IMR-90 (cell line): ENCODE results near the gene NUB1. TPM values are rescaled to one million over a fixed set of nuclear protein-coding genes. Genes with fewer than 3 reads are reported as not detected.

ENCODE experiments used
- ATAC-seq: fragments of 200-7000 bp; cut with Tn5 transposase; 2 replicates; pipeline ENCODE4 v1.9.1; 2020; ENCODE audit warnings: low read depth, mild to moderate bottlenecking, moderate library complexity
- BruUV-seq: library from RNA; stranded (reverse); fragments of 400-500 nt; replicated peaks from 2 replicates; lab custom pipeline; 2021; lab: Mats Ljungman, UMichigan
- CTCF ChIA-PET: fragments of 300-600 bp; formaldehyde crosslinking; extraction: SDS; loops from one replicate; lab custom pipeline; 2021; ENCODE audit warnings: antibody characterized with exemption; lab: Yijun Ruan, JAX
- POLR2A ChIA-PET: fragments of 300-600 bp; sonication (Branson Sonifier 250); formaldehyde crosslinking; loops from one replicate; lab custom pipeline; 2022; ENCODE audit warnings: antibody characterized with exemption; ENCODE audit not compliant: unreplicated experiment; lab: Charles Lee
- DNase-seq: peaks from one replicate; pipeline ENCODE4 v3.0.0; 2013
- H2AFZ ChIP-seq: replicated peaks from 2 replicates; pipeline ENCODE3; 2013; ENCODE audit warnings: low read length, mild to moderate bottlenecking; ENCODE audit not compliant: poor library complexity
- H2AK5ac ChIP-seq: 2 replicates; pipeline ENCODE4 v1.6.1; 2013; ENCODE audit warnings: low read depth, low read length, inconsistent platforms
- H2AK9ac ChIP-seq: replicated peaks from 2 replicates; pipeline ENCODE3; 2013; ENCODE audit warnings: mild to moderate bottlenecking, low read depth, low read length, moderate library complexity; ENCODE audit not compliant: poor library complexity
- H2BK120ac ChIP-seq: 2 replicates; pipeline ENCODE4 v1.6.1; 2013; ENCODE audit warnings: low read depth, low read length, inconsistent platforms
- H2BK15ac ChIP-seq: 3 replicates; pipeline ENCODE4 v1.6.1; 2013; ENCODE audit warnings: low read depth, low read length, inconsistent platforms
- H2BK20ac ChIP-seq: 2 replicates; pipeline ENCODE4 v1.6.1; 2013; ENCODE audit warnings: low read depth, mild to moderate bottlenecking, inconsistent platforms, low read length, moderate library complexity
- H2BK5ac ChIP-seq: 2 replicates; pipeline ENCODE4 v1.6.1; 2013; ENCODE audit warnings: mild to moderate bottlenecking, low read depth, low read length, inconsistent platforms; ENCODE audit not compliant: poor library complexity, severe bottlenecking
- H3K14ac ChIP-seq: replicated peaks from 2 replicates; pipeline ENCODE4 v1.6.1; 2013; ENCODE audit warnings: low read depth, low read length, inconsistent platforms
- H3K18ac ChIP-seq: 2 replicates; pipeline ENCODE4 v1.6.1; 2013; ENCODE audit warnings: low read depth, low read length, control low read depth
- H3K23ac ChIP-seq: 2 replicates; pipeline ENCODE4 v1.6.1; 2013; ENCODE audit warnings: low read depth, low read length, inconsistent platforms
- H3K27ac ChIP-seq: 2 replicates; pipeline ENCODE4 v1.5.1; 2013; ENCODE audit warnings: mild to moderate bottlenecking, control low read depth, low read length; ENCODE audit not compliant: insufficient read depth
- H3K27me3 ChIP-seq: 2 replicates; pipeline ENCODE4 v1.6.1; 2013; ENCODE audit warnings: low read length; ENCODE audit not compliant: control insufficient read depth, insufficient read depth
- H3K36me3 ChIP-seq: 2 replicates; pipeline ENCODE4 v1.6.1; 2013; ENCODE audit warnings: low read length, mixed read lengths; ENCODE audit not compliant: control insufficient read depth, insufficient read depth
- H3K4ac ChIP-seq: 2 replicates; pipeline ENCODE4 v1.6.1; 2013; ENCODE audit warnings: low read depth, low read length, inconsistent platforms
- H3K4me1 ChIP-seq: 2 replicates; pipeline ENCODE4 v1.6.1; 2013; ENCODE audit warnings: low read length, mixed read lengths; ENCODE audit not compliant: control insufficient read depth, insufficient read depth
- H3K4me2 ChIP-seq: 2 replicates; pipeline ENCODE4 v1.6.1; 2013; ENCODE audit warnings: low read depth, mild to moderate bottlenecking, control low read depth, low read length, moderate library complexity
- H3K4me3 ChIP-seq: 2 replicates; pipeline ENCODE4 v1.5.1; 2013; ENCODE audit warnings: low read depth, mild to moderate bottlenecking, control low read depth, low read length, moderate library complexity; ENCODE audit not compliant: insufficient read depth
- H3K56ac ChIP-seq: 2 replicates; pipeline ENCODE4 v1.6.1; 2013; ENCODE audit warnings: low read length, inconsistent platforms; ENCODE audit not compliant: insufficient read depth; ENCODE audit errors: extremely low read depth
- H3K79me1 ChIP-seq, 2 experiments: 2 replicates each; pipeline ENCODE4 v1.6.1; 2013; ENCODE audit warnings: low read length in 2 of 2, inconsistent platforms in 1 of 2, low read depth in 1 of 2
- H3K9ac ChIP-seq: 2 replicates; pipeline ENCODE4 v1.6.1; 2013; ENCODE audit warnings: low read depth, low read length, control low read depth
- H3K9me1 ChIP-seq: 2 replicates; pipeline ENCODE4 v1.6.1; 2013; ENCODE audit warnings: low read length, inconsistent platforms; ENCODE audit not compliant: insufficient read depth
- H3K9me3 ChIP-seq: 2 replicates; pipeline ENCODE4 v1.6.1; 2013; ENCODE audit warnings: low read length; ENCODE audit not compliant: control insufficient read depth, insufficient read depth
- H4K20me1 ChIP-seq: 2 replicates; pipeline ENCODE4 v1.6.1; 2013; ENCODE audit warnings: low read length, inconsistent platforms; ENCODE audit not compliant: insufficient read depth
- H4K5ac ChIP-seq: 2 replicates; pipeline ENCODE4 v1.6.1; 2013; ENCODE audit warnings: mild to moderate bottlenecking, low read depth, low read length, control low read depth
- H4K8ac ChIP-seq, 2 experiments: 2 replicates each; pipeline ENCODE4 v1.6.1; 2013; ENCODE audit warnings: low read depth in 2 of 2, low read length in 2 of 2, control low read depth in 1 of 2, inconsistent platforms in 1 of 2
- H4K91ac ChIP-seq: 2 replicates; pipeline ENCODE4 v1.6.1; 2013; ENCODE audit warnings: low read depth, low read length, inconsistent platforms; ENCODE audit not compliant: insufficient read depth
- BHLHE40 ChIP-seq: fragments of 150-350 bp; IDR thresholded peaks from 2 replicates; pipeline ENCODE4 v1.6.1; 2016; ENCODE audit warnings: mild to moderate bottlenecking, low read depth, low read length
- CEBPB ChIP-seq: IDR thresholded peaks from 2 replicates; pipeline ENCODE4 v1.6.1; 2012; ENCODE audit warnings: low read depth, low read length, improper control_type of control experiment
- CHD1 ChIP-seq: IDR thresholded peaks from 2 replicates; pipeline ENCODE4 v1.6.1; 2012; ENCODE audit warnings: low read depth, low read length, improper control_type of control experiment
- CTCF ChIP-seq: conservative IDR thresholded peaks from 2 replicates; pipeline ENCODE4 v1.5.1; 2012; ENCODE audit warnings: mild to moderate bottlenecking, low read depth, low read length, improper control_type of control experiment
- ELK1 ChIP-seq: fragments of 150-350 bp; IDR thresholded peaks from 2 replicates; pipeline ENCODE4 v1.6.1; 2016; ENCODE audit warnings: low read depth, mild to moderate bottlenecking, low read length, moderate library complexity, borderline replicate concordance
- MAZ ChIP-seq: IDR thresholded peaks from 2 replicates; pipeline ENCODE4 v1.6.1; 2012; ENCODE audit warnings: low read depth, mild to moderate bottlenecking, low read length, improper control_type of control experiment, moderate library complexity, borderline replicate concordance
- MXI1 ChIP-seq: IDR thresholded peaks from 2 replicates; pipeline ENCODE4 v1.6.1; 2012; ENCODE audit warnings: low read depth, mild to moderate bottlenecking, low read length, moderate library complexity, borderline replicate concordance
- RAD21 ChIP-seq: IDR thresholded peaks from 2 replicates; pipeline ENCODE4 v1.6.1; 2012; ENCODE audit warnings: low read length, improper control_type of control experiment
- RCOR1 ChIP-seq: IDR thresholded peaks from 2 replicates; pipeline ENCODE4 v1.6.1; 2012; ENCODE audit warnings: mild to moderate bottlenecking, low read length, improper control_type of control experiment; ENCODE audit not compliant: insufficient replicate concordance
- RFX5 ChIP-seq: IDR thresholded peaks from 2 replicates; pipeline ENCODE4 v1.8.0; 2012; ENCODE audit warnings: low read depth, mild to moderate bottlenecking, low read length, moderate library complexity
- SMC3 ChIP-seq: fragments of 150-350 bp; IDR thresholded peaks from 2 replicates; pipeline ENCODE4 v1.6.1; 2016; ENCODE audit warnings: low read depth, mild to moderate bottlenecking, antibody characterized with exemption, low read length, moderate library complexity
- USF2 ChIP-seq: fragments of 150-350 bp; IDR thresholded peaks from 2 replicates; pipeline ENCODE4 v1.6.1; 2017; ENCODE audit warnings: mild to moderate bottlenecking, antibody characterized with exemption, low read length, low read depth
- WGBS, 2 experiments: methylation state at CpG; one replicate each; pipeline versions ENCODE4 v1.1.5 to v1.1.7; 2013; ENCODE audit warnings: missing lambda C conversion rate in 2 of 2; ENCODE audit not compliant: insufficient read length in 1 of 2; ENCODE audit errors: extremely low coverage in 2 of 2; 5-methylcytosine and 5-hydroxymethylcytosine counted together
- dilution Hi-C: fragments of 300-500 bp; cut with HindIII; formaldehyde crosslinking; loops from one replicate; pipeline ENCODE4 v1.14.3; 2018; ENCODE audit warnings: low sequenced_read_pairs; ENCODE audit not compliant: unreplicated experiment
- in situ Hi-C: fragments of 300-500 bp; cut with MboI; formaldehyde crosslinking; loops from 3 replicates; pipeline ENCODE4 v1.14.3; 2019; ENCODE audit warnings: low sequenced_read_pairs, inconsistent platforms, mixed read lengths
- intact Hi-C: fragments of 100-400 bp; cut with micrococcal nuclease; formaldehyde crosslinking; loops from 2 replicates; pipeline ENCODE4 v1.10.0; 2022
- polyA plus RNA-seq, 3 experiments: library from polyadenylated mRNA; depleted of rRNA; stranded (reverse); fragments of >200 nt; gene quantifications; 2 replicates each; pipeline ENCODE4 v1.2.3, GENCODE V29; 2012; ENCODE audit warnings: low replicate concordance in 1 of 3
- total RNA-seq: library from RNA; depleted of rRNA; stranded (reverse); fragments of >200 nt; gene quantifications from 2 replicates; pipeline ENCODE4 v1.2.3, GENCODE V29; 2012

Gene NUB1
- total and polyA plus RNA-seq, 2 of the 4 experiments (the other 2 are of a cell fraction): 20.1 to 29.7 TPM

- no peak overlapping the region for H3K9ac ChIP-seq
- no peak overlapping the region for H3K4me2 ChIP-seq
- H2AK9ac ChIP-seq: no peak overlapping the region
- no peak overlapping the region for H4K91ac ChIP-seq
- ChIA-PET CTCF (no interaction called here), POLR2A (no interaction called here)
- H3K36me3 ChIP-seq: no peaks in the 10 kb centered on the region
- no peak overlapping the region for H2BK5ac ChIP-seq
- no peak overlapping the region for H2BK120ac ChIP-seq
- no peak overlapping the region for H3K14ac ChIP-seq
- intact Hi-C loops: no loop called here
- no peaks in the 10 kb centered on the region for H4K20me1 ChIP-seq
- H2BK15ac ChIP-seq: no peak overlapping the region
- H3K9me3 ChIP-seq: peaks cover 5% of the 10 kb centered on the region
- no peaks in the 10 kb centered on the region for H3K79me1 ChIP-seq
- dilution Hi-C loops: no loop called here
- no peak overlapping the region for H4K8ac ChIP-seq
- H3K18ac ChIP-seq: no peak overlapping the region
- no peak for DNase-seq
- no peaks in the 10 kb centered on the region for H3K9me1 ChIP-seq
- no peak overlapping the region for H3K4me3 ChIP-seq
- no peak overlapping the region for H2AK5ac ChIP-seq
- H3K27me3 ChIP-seq: peaks cover 43% of the 10 kb centered on the region
- no peak overlapping the region for H2BK20ac ChIP-seq
- WGBS, 2 experiments: 80% methylated on average over 2 of the region's 21 CpGs; no CpG with 5 or more reads in 1 of the 2 experiments
- no peak overlapping the region for H2AFZ ChIP-seq
- in situ Hi-C loops: no loop called here
- H3K56ac ChIP-seq: no peak overlapping the region
- no peak overlapping the region for H3K4ac ChIP-seq
- no peak overlapping the region for H3K23ac ChIP-seq
- H3K4me1 ChIP-seq: no peaks in the 10 kb centered on the region
- TF ChIP-seq ELK1 (no peak), CTCF (no peak), RFX5 (no peak), MXI1 (no peak), BHLHE40 (no peak), USF2 (no peak), MAZ (no peak), CEBPB (no peak), RAD21 (no peak), SMC3 (no peak), CHD1 (no peak), RCOR1 (no peak)
- H4K5ac ChIP-seq: no peak overlapping the region
- no TSS peak for BruUV-seq
- ATAC-seq: no peak
- no peak overlapping the region for H3K27ac ChIP-seq
Measured at GRCh38 chr7:151389096-151389767, 47.6 kb downstream of the NUB1 start.
